Keratinocyte (primary cell): ENCODE results near the gene WIPF3. TPM values are rescaled to one million over a fixed set of nuclear protein-coding genes. Genes with fewer than 3 reads are reported as not detected.

Experiments
- DNase-seq: peaks from one replicate; pipeline ENCODE4 v3.0.0-alpha.2; 2011; ENCODE audit warnings: low read depth, missing footprints, low spot score
- FAIRE-seq: peaks from 2 replicates; lab custom pipeline; 2011; peaks lifted over from hg19 to GRCh38; lab: Jason Lieb, UNC
- H2AFZ ChIP-seq: 2 replicates; pipeline ENCODE4 v1.6.0; 2012; ENCODE audit warnings: low read length, control low read depth, inconsistent platforms; ENCODE audit not compliant: control insufficient read depth
- H3K27ac ChIP-seq: 2 replicates; pipeline ENCODE4 v1.5.1; 2011; ENCODE audit warnings: low read length; ENCODE audit not compliant: control insufficient read depth, insufficient read depth
- H3K27me3 ChIP-seq: 3 replicates; pipeline ENCODE4 v1.6.0; 2011; ENCODE audit warnings: low read length; ENCODE audit not compliant: control insufficient read depth, insufficient read depth; ENCODE audit errors: extremely low read depth
- H3K36me3 ChIP-seq, 2 experiments: 2 replicates in 1 of 2; 3 replicates in 1 of 2; pipeline ENCODE4 v1.5.1; 2011; ENCODE audit warnings: low read length in 2 of 2, mild to moderate bottlenecking in 1 of 2; ENCODE audit not compliant: control insufficient read depth in 2 of 2, insufficient read depth in 2 of 2; ENCODE audit errors: extremely low read depth in 1 of 2
- H3K4me1 ChIP-seq: 3 replicates; pipeline ENCODE4 v1.5.1; 2011; ENCODE audit warnings: low read length; ENCODE audit not compliant: control insufficient read depth, insufficient read depth; ENCODE audit errors: extremely low read depth
- H3K4me2 ChIP-seq: 3 replicates; pipeline ENCODE4 v1.6.0; 2011; ENCODE audit warnings: low read depth, low read length; ENCODE audit not compliant: control insufficient read depth, insufficient read depth; ENCODE audit errors: extremely low read depth
- H3K4me3 ChIP-seq, 3 experiments: fragments of 200-600 bp in 1 of 3; sonication (generic) in 1 of 3; 2 replicates in 2 of 3; 3 replicates in 1 of 3; pipeline ENCODE4 v1.5.1; 2011 to 2016; ENCODE audit warnings: low read length in 3 of 3, mild to moderate bottlenecking in 3 of 3, control low read depth in 2 of 3, inconsistent platforms in 1 of 3, low read depth in 1 of 3, mixed read lengths in 1 of 3, mixed run types in 1 of 3, moderate library complexity in 1 of 3; ENCODE audit not compliant: control insufficient read depth in 2 of 3, insufficient read depth in 2 of 3; ENCODE audit errors: extremely low read depth in 1 of 3
- H3K79me2 ChIP-seq: 2 replicates; pipeline ENCODE4 v1.6.0; 2012; ENCODE audit warnings: low read length; ENCODE audit not compliant: control insufficient read depth, insufficient read depth
- H3K9ac ChIP-seq: 3 replicates; pipeline ENCODE4 v1.6.0; 2011; ENCODE audit warnings: low read length; ENCODE audit not compliant: control insufficient read depth, insufficient read depth; ENCODE audit errors: extremely low read depth
- H3K9me1 ChIP-seq: 3 replicates; pipeline ENCODE4 v1.6.0; 2011; ENCODE audit warnings: low read length; ENCODE audit not compliant: control insufficient read depth, insufficient read depth; ENCODE audit errors: extremely low read depth
- H3K9me3 ChIP-seq: 2 replicates; pipeline ENCODE4 v1.5.1; 2012; ENCODE audit warnings: low read depth, low read length; ENCODE audit not compliant: control insufficient read depth
- H4K20me1 ChIP-seq: 3 replicates; pipeline ENCODE4 v1.6.0; 2011; ENCODE audit warnings: low read length; ENCODE audit not compliant: control insufficient read depth, insufficient read depth; ENCODE audit errors: extremely low read depth
- EZH2 ChIP-seq: IDR thresholded peaks from one replicate; pipeline ENCODE4 v1.6.1; 2012; ENCODE audit warnings: inconsistent platforms, mild to moderate bottlenecking, low read length, moderate library complexity
- dilution Hi-C: fragments of 300-500 bp; cut with MboI; formaldehyde crosslinking; loops from one replicate; pipeline ENCODE4 v1.7.0; 2020; ENCODE audit warnings: low sequenced_read_pairs; ENCODE audit not compliant: extremely low pct_ligation_motif_present
- polyA plus RNA-seq, 5 experiments: library from polyadenylated mRNA; depleted of rRNA in 3 of 5; stranded (reverse) in 3 of 5; stranded (forward) in 1 of 5; unstranded in 1 of 5; fragments of >200 nt; gene quantifications; 1 replicate in 1 of 5; 2 replicates in 3 of 5; 3 replicates in 1 of 5; pipeline versions ENCODE4 v1.2.1 to v1.2.3, GENCODE V29; 2011 to 2012; ENCODE audit warnings: missing spikeins in 2 of 5, low read depth in 1 of 5, low replicate concordance in 1 of 5
- TF ChIP-seq, protein P1 (sequence below), 3 experiments: IDR thresholded peaks in 1 of 3; conservative IDR thresholded peaks in 1 of 3; optimal IDR thresholded peaks in 1 of 3; 2 replicates in 2 of 3; 3 replicates in 1 of 3; pipeline versions ENCODE3 to v1.5.1; 2011; ENCODE audit warnings: low read length in 3 of 3, mild to moderate bottlenecking in 3 of 3, moderate library complexity in 2 of 3, control low read depth in 1 of 3, inconsistent platforms in 1 of 3; ENCODE audit not compliant: insufficient read depth in 2 of 3; ENCODE audit errors: extremely low read depth in 1 of 3

Gene WIPF3
- polyA plus RNA-seq, 1 donor (not counting 4 experiments of a cell fraction or from before 2014, with no cell fraction given), result 0.04 TPM

DNA sequence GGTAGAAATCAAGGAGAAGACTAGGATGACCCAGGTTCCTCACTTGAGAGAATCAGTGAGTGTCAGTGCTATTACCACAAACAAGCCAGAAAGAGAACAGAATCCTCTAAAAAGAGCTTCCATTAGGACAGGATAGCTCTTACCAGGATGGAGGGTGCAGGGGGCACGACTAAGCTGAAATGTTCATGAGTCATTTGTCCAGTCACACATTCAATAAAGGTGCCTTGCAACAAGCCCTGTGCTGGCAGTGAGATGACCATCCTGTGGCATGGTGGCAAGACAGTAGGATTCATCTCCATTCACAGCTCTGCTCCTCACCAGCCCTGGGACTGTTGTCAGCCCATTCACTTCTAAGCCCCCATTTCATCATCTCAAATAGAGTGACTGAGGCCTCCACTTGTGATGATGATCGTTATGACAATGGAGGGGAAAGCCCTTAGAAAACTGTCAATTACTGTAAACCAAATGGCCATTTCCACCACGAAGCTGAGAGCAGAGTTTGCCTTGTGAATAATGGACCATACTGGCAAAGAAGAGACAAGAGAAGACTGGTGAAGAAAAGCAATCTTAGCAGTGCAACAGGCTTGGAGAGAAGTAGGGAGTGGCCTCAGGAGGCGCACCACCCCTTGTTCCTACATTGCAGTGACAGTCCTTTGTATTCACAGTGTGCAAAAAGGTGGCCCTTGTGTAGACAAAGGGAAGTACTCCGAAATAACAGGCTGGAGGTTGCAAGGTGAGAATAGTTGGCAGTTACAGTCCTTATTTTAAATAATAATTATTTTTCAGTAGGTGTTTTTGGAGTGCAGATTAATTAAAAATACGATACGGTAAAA is 9.0 kb upstream of the WIPF3 start:
- H4K20me1 ChIP-seq, result no peaks in the 10 kb centered on the region
- no peak overlapping the region for H3K4me2 ChIP-seq
- no peaks in the 10 kb centered on the region for H3K36me3 ChIP-seq
- no peaks in the 10 kb centered on the region for H3K4me1 ChIP-seq
- no peak overlapping the region for H3K27ac ChIP-seq
- H3K9ac ChIP-seq, result no peak overlapping the region
- H3K27me3 ChIP-seq, result peaks cover 23% of the 10 kb centered on the region
- no peak for TF ChIP-seq EZH2
- TF ChIP-seq, protein P1, sequence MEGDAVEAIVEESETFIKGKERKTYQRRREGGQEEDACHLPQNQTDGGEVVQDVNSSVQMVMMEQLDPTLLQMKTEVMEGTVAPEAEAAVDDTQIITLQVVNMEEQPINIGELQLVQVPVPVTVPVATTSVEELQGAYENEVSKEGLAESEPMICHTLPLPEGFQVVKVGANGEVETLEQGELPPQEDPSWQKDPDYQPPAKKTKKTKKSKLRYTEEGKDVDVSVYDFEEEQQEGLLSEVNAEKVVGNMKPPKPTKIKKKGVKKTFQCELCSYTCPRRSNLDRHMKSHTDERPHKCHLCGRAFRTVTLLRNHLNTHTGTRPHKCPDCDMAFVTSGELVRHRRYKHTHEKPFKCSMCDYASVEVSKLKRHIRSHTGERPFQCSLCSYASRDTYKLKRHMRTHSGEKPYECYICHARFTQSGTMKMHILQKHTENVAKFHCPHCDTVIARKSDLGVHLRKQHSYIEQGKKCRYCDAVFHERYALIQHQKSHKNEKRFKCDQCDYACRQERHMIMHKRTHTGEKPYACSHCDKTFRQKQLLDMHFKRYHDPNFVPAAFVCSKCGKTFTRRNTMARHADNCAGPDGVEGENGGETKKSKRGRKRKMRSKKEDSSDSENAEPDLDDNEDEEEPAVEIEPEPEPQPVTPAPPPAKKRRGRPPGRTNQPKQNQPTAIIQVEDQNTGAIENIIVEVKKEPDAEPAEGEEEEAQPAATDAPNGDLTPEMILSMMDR (optimal IDR thresholded peaks at IDR 0.05 in 1 of 3, IDR thresholded peaks at IDR 0.05 in 1 of 3, conservative IDR thresholded peaks at IDR 0.05 in 1 of 3; ENCODE audit: extremely low read depth in 1 of 3, insufficient read depth in 2 of 3, low read length in 3 of 3), result no peak
- dilution Hi-C loops, result no loop called here
- no peak for FAIRE-seq
- H3K9me1 ChIP-seq, result no peaks in the 10 kb centered on the region
- H3K9me3 ChIP-seq, result no peaks in the 10 kb centered on the region
- no peak overlapping the region for H2AFZ ChIP-seq
- DNase-seq, result no peak
- no peaks in the 10 kb centered on the region for H3K79me2 ChIP-seq
- no peak overlapping the region for H3K4me3 ChIP-seq

DNA sequence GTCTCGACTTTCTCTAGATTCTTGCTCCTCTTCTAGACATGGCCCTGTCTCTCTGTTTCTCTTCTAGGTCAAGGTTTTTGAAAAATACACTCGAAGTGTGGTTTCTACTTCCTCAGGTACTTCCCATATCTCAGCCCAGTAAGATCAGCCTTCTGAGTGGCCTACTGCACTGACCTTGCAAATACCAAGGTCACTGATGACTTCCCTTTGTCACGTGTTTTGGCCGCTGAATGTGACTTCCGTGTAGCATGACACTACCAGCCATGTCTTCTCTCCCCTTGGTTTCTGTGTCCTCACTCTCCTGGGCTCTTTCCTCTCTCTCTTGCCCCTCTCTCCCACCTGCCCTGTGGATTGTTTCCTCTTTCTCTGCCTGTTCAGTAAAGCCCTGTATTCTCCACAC is 7.9 kb upstream of the WIPF3 start:
- no peaks in the 10 kb centered on the region for H3K4me1 ChIP-seq
- TF ChIP-seq EZH2, result no peak
- TF ChIP-seq, protein P1 (optimal IDR thresholded peaks at IDR 0.05 in 1 of 3, IDR thresholded peaks at IDR 0.05 in 1 of 3, conservative IDR thresholded peaks at IDR 0.05 in 1 of 3; ENCODE audit: extremely low read depth in 1 of 3, insufficient read depth in 2 of 3, low read length in 3 of 3), result no peak
- no peaks in the 10 kb centered on the region for H3K9me1 ChIP-seq
- FAIRE-seq, result no peak
- no peak overlapping the region for H3K27ac ChIP-seq
- no peak overlapping the region for H3K4me3 ChIP-seq
- no peak overlapping the region for H3K9ac ChIP-seq
- no peak for DNase-seq
- no peak overlapping the region for H2AFZ ChIP-seq
- no peaks in the 10 kb centered on the region for H3K36me3 ChIP-seq
- no peaks in the 10 kb centered on the region for H3K79me2 ChIP-seq
- dilution Hi-C loops, result no loop called here
- peaks cover 31% of the 10 kb centered on the region for H3K27me3 ChIP-seq
- H4K20me1 ChIP-seq, result no peaks in the 10 kb centered on the region
- no peak overlapping the region for H3K4me2 ChIP-seq
- H3K9me3 ChIP-seq, result no peaks in the 10 kb centered on the region
